ENCODE results near the gene MACROD2. TPM values are rescaled to one million over a fixed set of nuclear protein-coding genes. Genes with fewer than 3 reads are reported as not detected.

Gene MACROD2
- total RNA-seq, 1 experiment from 2014 or later, result 1.6 TPM

DNA sequence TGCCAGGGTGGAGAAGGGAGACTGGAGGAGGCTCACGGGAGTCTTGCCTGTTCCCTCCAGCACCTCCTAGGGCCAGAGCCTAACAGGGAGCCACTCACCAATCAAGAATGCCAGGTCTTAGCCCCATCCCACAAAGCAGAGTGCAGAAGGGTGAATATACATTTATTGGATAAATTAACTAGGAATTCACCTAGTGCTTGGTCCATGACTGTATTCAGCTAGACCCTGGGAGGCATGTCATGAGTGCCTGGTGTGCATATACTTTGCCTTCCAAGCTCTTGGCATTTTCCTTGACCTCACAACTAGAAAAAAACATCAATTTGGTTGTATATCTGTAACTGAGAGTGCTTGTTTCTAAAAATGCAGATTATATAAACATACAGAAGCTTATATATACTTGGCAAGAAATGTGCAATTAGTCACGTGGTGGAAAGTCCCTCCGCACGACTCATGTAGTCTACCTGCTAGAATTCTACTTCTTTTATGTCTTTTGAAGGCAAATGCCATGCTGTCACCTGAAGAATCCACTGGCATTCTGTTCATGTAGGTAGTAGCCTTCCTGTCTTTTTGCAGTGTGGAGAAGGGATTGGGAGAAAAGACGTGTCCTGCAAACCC lies 1586.9 kb downstream of the MACROD2 start:
- Histone ChIP-seq H3K4me1 (ENCODE audit: insufficient read depth, low read length) (peaks cover 7% of the 10 kb centered on the region), H3K18ac (ENCODE audit: insufficient read length, low read depth, low read length) (no peak overlapping the region), H3K27me3 (ENCODE audit: insufficient read depth, low read length) (no peaks in the 10 kb centered on the region), H2AK5ac (ENCODE audit: insufficient read length, low read length) (no peak overlapping the region), H3K56ac (ENCODE audit: insufficient read length, low read depth, low read length) (no peak overlapping the region), H3K79me1 (ENCODE audit: insufficient read depth, low read depth, low read length, poor library complexity, severe bottlenecking) (no peaks in the 10 kb centered on the region), H4K5ac (ENCODE audit: insufficient read length, low read depth, low read length) (no peak overlapping the region), H4K91ac (ENCODE audit: insufficient read length, low read depth, low read length) (no peak overlapping the region), H3T11ph (ENCODE audit: low read length) (no peak overlapping the region), H3K4ac (ENCODE audit: low read depth, low read length) (no peak overlapping the region), H3K23ac (ENCODE audit: insufficient read length, low read depth, low read length) (no peak overlapping the region), H2BK5ac (ENCODE audit: insufficient read length, low read length) (no peak overlapping the region), H2BK20ac (ENCODE audit: low read depth, low read length, poor library complexity, severe bottlenecking) (no peak overlapping the region), H3K9ac (ENCODE audit: extremely low read depth, insufficient read length, low read length) (no peak overlapping the region), H2AFZ (ENCODE audit: low read length) (no peak overlapping the region), H3K9me3 (ENCODE audit: control insufficient read depth, low read depth, low read length) (no peaks in the 10 kb centered on the region), H3K14ac (ENCODE audit: insufficient read depth, low read length) (no peak overlapping the region), H4K20me1 (ENCODE audit: control insufficient read depth, insufficient read depth, insufficient read length) (no peaks in the 10 kb centered on the region), H3K4me2 (ENCODE audit: insufficient read depth, insufficient read length, low read length) (no peak overlapping the region), H3K79me2 (ENCODE audit: insufficient read depth, low read length) (no peaks in the 10 kb centered on the region), H3K27ac (ENCODE audit: insufficient read length, low read depth, low read length) (no peak overlapping the region), H2BK15ac (ENCODE audit: low read depth, low read length) (no peak overlapping the region), H2BK12ac (ENCODE audit: insufficient read length, low read depth, low read length) (no peak overlapping the region), H2BK120ac (ENCODE audit: low read depth, low read length, poor library complexity, severe bottlenecking) (no peak overlapping the region), H4K8ac (replicated peaks; ENCODE audit: insufficient read length, low read depth, low read length) (no peak overlapping the region), H3K23me2 (ENCODE audit: insufficient read length, low read depth, low read length, poor library complexity, severe bottlenecking) (no peaks in the 10 kb centered on the region)
- no CpG with 5 or more reads among the region's 5 CpGs for WGBS (ENCODE audit: extremely low coverage, insufficient read length, low lambda C conversion rate)
- no peak for DNase-seq
- no peaks in the 10 kb centered on the region for H3K27me3 Mint-ChIP-seq (ENCODE audit: low read depth)
- H3K9me3 Mint-ChIP-seq, result peaks cover 1 to 4% of the 10 kb centered on the region in 2 experiments
- TF ChIP-seq, protein P1, sequence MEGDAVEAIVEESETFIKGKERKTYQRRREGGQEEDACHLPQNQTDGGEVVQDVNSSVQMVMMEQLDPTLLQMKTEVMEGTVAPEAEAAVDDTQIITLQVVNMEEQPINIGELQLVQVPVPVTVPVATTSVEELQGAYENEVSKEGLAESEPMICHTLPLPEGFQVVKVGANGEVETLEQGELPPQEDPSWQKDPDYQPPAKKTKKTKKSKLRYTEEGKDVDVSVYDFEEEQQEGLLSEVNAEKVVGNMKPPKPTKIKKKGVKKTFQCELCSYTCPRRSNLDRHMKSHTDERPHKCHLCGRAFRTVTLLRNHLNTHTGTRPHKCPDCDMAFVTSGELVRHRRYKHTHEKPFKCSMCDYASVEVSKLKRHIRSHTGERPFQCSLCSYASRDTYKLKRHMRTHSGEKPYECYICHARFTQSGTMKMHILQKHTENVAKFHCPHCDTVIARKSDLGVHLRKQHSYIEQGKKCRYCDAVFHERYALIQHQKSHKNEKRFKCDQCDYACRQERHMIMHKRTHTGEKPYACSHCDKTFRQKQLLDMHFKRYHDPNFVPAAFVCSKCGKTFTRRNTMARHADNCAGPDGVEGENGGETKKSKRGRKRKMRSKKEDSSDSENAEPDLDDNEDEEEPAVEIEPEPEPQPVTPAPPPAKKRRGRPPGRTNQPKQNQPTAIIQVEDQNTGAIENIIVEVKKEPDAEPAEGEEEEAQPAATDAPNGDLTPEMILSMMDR (conservative IDR thresholded peaks at IDR 0.05), result no peak
- no peak overlapping the region for H3K4me3 Mint-ChIP-seq
- no peak overlapping the region for H3K27ac Mint-ChIP-seq
- H3K4me1 Mint-ChIP-seq, result peaks cover 24 to 35% of the 10 kb centered on the region in 2 experiments
- H3K36me3 Mint-ChIP-seq (ENCODE audit: insufficient read depth in 1 of 3, low read depth in 3 of 3), result peaks cover 0 to 5% (median under 1%) of the 10 kb centered on the region in 3 experiments; a peak in 3 of 7 replicates

All from H9 (cell line).